GM21529 (cell line): ENCODE measurements around the gene PROCR.
"Not testable (repeated sequence)": the region's sequence is repeated elsewhere in the genome, so short reads cannot be mapped to it uniquely, and the experiment has no call there.

Experiments used
- ATAC-seq: cut with Tn5 transposase; IDR thresholded peaks from one replicate; pipeline ENCODE4 v1.9.1; 2021; ENCODE audit not compliant: unreplicated experiment

PROCR gene

DNA sequence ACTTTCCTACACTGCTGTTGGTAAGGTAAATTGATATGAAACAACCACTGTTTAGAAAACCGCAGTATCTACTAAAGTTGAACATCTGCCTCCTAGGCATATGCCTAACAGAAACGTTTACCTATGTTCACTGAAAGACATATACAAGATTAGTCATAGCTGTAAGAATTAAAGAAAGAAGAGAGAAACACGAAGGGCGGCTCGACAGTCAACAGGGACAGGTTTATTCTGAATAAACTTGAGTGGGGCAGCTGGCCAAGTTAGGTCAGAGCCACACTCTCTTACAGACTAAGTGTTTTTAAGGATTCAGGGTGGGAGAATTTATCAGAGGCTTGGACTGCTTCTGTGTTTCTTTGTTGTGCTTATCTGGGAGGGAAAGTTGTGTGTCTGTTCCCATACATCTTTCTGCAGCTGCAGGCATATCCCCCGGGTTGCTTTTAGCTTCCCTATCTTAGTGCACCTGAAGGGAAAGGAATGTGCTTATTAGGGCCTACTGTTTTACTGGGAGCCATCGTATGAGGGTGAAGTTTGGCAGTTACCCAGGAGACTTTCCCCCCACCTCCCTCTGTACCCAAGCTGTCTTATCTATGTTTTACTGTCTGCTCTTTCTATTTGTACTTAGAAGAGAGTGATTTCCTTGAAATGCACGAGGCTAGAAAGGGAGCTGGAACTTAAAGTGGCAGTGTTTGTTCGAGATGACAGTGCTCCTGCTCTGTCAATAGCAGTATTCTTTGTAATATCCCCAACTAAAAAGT, 20.4 kb downstream of the PROCR start:
- ATAC-seq: no peak

DNA sequence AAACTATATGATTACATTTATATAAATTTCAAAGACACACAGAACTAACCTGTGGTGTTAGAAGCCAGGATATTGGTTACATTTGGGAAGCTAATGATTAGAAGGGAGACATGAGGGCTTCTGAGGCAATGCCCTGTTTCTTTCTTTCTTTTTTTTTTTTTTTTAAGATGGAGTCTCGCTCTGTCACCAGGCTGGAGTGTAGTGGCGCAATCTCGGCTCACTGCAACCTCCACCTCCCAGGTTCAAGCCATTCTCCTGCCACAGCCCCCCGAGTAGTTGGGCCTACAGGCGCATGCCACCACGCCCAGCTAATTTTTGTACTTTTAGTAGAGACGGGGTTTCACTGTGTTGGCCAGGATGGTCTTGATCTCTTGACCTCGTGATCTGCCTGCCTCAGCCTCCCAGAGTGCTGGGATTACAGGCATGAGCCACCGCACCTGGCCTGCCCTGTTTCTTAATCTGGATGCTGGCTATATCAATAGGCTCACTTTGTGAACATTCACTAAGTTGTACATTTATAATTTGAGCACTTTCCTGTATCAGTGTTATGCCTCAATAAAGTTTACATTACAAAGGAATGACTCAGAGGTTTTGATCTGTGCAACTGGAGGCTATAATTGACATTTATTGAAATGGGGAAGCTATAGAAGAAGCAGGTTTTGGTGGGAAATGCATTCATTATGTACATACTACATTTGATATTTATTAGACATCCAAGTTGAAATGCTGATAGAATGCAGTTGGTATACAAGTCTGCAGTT, 21.3 kb downstream of the PROCR start:
- not testable (repeated sequence) for ATAC-seq

- no peak for ATAC-seq
These were observed 24.4 kb downstream of the PROCR start for GRCh38 chr20:35196313-35196712.

DNA sequence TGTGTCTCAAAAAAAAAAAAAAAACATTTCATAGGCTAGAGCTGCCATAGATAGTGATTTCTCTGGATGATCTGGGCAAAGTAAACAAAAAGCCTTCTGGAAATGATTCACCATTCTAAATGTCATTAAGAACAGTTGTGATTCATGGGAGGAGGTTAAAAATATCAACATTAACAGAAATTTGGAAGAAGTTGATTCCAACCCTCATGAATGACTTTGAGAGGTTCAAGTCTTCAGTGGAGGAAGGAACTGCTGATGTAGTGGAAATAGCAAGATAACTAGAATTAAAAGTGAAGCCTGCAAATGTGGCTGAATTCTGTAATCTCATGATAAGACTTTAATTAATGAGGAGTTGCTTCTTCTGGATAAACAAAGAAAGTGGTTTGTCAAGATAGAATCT, 27.9 kb downstream of the PROCR start:
- no peak for ATAC-seq

DNA sequence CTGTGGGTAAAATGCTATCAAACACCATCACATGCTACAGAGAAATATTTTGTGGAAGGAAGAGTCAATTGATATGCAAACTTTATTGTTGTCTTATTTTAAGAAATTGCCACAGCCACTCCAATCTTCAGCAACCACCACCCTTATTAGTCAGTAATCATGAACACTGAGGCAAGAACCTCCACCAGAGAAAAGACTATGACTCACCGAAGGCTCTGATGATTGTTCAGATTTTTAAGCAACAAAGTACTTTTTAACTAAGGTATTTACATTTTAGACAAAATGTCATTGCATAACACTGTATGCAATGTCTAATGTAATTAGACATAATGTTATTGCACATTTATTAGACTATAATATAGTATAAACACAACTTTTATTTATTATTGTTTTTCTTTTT, 28.4 kb downstream of the PROCR start:
- ATAC-seq: no peak

DNA sequence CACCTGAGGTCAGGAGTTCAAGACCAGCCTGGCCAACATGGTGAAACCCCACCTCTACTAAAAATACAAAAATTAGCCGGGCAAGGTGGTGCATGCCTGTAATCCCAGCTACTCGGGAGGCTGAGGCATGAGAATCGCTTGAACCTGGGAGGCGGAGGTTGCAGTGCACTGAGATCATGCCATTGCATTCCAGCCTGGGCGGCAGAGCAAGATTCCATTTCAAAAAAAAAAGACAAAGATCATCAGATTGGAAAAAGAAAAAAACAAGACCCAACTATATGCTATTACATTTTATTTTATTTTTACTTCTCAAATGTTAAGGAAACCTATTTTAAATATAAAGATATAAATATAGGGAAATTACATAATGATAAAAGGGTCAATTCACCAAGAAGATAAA, 29.6 kb downstream of the PROCR start:
- ATAC-seq: not testable (repeated sequence)

DNA sequence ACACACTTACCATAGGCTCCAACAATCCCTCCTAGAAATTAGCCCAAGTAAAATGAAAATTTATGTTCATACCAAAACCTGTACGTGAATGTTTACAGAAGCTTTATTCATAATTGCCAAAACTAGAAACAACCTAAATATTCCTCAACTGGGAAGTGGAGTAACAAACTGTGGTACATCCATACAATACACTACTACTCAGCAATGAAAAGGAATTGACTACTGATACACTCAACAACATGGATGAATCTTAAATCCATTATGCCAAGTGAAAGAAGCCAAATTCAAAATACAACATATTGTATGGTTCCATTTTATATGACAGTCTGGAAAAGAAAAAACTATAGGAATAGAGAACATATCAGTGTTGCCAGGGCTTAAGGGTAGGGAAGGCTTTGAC, 34.9 kb downstream of the PROCR start:
- ATAC-seq: no peak

DNA sequence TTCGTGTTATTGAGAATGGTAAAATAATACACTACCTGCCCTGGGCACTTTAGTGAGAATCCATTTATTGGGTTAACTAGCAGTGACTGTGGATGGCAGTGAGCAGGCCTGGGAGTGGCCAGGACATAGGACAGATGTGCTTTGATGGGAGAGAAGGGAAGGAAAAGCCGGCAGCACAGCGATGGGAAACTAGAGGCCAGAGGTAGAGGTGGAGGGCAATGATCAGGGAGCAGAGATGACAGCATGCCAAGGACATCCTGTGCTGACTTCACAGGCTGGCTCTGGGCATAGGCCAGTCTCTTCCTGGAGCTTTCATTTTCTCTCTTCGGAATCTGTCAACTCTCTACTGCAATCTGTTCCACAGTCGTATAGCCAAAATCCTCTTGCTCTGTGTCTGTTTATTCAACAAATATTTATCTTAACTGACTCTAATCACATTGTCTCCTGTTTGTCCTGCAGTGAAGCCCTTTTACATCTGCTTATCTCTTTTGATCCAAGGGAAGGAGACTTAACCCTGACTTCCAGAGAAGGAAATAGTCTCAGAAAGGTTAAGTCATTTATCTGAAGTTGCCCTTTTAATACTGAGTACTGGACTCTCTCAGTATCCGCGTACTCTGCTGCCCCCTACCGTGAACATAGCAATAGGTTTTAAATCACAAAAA, 36.2 kb downstream of the PROCR start:
- ATAC-seq: no peak

DNA sequence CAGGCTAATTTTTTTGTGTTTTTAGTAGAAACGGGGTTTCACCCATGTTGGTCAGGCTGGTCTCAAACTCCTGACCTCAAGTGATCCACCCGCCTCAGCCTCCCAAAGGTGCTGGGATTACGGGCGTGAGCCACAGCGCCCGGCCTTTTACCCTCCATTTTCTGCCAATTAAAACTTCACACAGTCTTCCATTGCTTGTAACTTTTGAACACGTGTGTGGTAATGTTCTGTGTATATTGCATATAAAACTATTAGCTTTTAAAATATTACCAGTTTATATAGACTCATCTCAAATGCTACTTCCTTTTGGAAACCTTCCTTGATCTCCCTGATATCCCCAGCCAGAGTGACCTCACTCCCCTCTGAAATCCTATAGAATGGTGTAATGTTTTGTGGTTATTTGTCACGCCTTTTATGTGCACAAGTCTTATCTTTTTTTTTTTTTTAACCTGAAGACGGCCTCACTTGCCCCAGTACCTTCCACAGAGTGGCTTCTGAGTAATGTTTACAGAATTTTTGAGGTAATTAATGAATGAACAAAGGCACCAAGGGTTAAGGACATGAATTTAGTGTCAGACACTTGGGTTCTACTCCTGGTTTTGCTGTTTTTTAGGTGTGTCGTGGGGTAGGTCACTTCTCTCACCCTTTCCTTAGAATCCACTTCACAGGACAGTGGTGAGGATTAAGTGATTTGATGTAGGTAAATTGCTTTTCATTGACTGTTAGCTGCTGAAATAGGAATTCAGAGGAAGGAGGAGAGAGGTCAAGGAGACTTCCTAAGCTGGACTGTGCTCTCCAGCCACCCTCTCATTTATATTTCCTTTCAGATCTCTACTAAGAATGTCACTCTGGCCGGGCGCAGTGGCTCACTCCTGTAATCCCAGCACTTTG, 43.4 kb downstream of the PROCR start:
- ATAC-seq: no peak

DNA sequence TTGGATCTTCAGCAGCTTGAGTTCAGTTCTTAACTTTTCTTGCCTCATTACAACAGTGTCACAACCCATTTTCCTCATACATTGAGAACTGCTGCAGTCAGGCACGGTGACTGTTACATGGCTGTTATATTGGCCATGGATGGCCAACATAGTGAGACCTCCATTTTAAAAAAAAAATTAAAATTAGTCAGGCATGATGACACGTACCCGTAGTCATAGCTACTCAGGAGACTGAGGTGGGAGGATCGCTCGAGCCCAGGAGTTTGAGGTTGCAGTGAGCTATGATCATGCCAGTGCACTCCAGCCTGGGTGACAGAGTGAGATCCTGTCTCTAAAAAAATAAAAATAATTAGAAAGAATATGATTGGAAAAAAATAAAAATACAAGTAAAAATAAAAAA, 44.7 kb downstream of the PROCR start:
- no peak for ATAC-seq

DNA sequence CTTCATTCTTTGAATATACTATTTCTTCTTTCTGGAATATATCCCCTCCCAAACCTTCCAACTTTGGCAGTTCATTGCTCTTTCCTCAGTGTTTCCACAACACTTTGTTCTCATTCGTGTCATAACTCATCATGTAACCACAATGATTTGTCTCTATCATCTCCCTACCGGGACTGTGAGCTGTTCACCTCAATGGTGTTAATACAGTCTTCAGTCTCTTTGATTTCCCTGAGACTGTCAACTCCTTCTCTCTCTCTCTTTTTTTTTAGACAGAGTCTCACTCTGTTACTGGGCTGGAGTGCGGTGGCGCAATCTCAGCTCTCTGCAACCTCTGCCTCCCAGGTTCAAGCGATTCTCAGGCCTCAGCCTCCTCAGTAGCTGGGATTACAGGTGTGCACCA, 52.1 kb downstream of the PROCR start:
- no peak for ATAC-seq

GRCh38 chr20:35224536-35224935, 52.7 kb downstream of the PROCR start:
- no peak for ATAC-seq

DNA sequence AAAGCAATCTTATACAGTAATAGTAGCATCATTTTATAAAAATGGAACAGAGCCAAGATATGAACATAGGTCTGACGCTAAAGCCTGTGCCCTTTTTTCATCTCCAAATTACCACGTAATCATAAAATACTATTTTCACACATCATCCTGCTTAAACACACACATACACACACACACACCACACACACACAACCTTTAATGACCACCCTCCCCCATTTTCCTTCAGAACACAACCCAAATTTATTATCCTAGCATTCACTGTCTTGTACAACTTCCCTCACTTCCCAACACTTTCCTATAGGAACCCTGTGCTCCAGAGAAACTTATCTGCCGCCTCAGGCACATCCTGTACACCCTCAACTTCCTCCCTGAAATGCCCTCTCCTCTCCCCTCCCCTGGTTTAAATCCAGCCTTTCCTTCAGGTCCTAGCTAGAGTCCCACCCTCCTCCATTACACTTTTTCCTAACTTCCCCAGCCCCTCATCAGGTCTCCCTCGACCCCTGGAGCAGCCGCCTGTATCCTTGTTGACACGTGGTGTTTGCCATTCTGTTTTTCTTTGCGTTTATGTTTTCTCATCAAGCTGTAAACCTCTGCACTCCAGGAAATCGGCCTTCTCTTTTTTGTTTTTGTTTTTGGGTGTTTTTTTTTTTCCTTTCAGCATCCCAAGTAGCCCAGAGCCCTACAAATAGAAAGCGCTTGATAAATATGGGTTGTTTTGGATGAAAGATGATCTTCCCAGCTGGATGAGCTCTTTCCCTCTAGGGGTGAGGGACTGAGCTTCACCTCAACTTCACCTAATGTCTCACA, 53.6 kb downstream of the PROCR start:
- ATAC-seq: no peak

- ATAC-seq: no peak
These were observed 54.4 kb downstream of the PROCR start, which contains the start of gene MMP24 for GRCh38 chr20:35226126-35226883. Gene MMP24, plus strand, starts transcription at chr20:35226690. Its CDS starts 49 bp downstream, at chr20:35226739.
